Fibroblast of lung (primary cell): ENCODE data around the gene PRLR. TPM values are rescaled to one million over a fixed set of nuclear protein-coding genes. Genes with fewer than 3 reads are reported as not detected.
A peak's percentile ranks its signal among the peaks of the same experiment; 100 is the strongest.

ENCODE experiments used
- DNase-seq, 2 donors: peaks; one replicate each; pipeline versions ENCODE4 v3.0.0 to v3.0.0-alpha.2; 2010; ENCODE audit warnings: low read depth in 2 of 2
- H2AFZ ChIP-seq: 2 replicates; pipeline ENCODE4 v1.5.1; 2012; ENCODE audit warnings: low read length, control low read depth, inconsistent platforms
- H3K27ac ChIP-seq: 2 replicates; pipeline ENCODE4 v1.5.1; 2011; ENCODE audit warnings: low read length, control low read depth; ENCODE audit not compliant: insufficient read depth
- H3K27me3 ChIP-seq: 2 replicates; pipeline ENCODE4 v1.5.1; 2011; ENCODE audit warnings: mild to moderate bottlenecking, low read length; ENCODE audit not compliant: control insufficient read depth, insufficient read depth
- H3K36me3 ChIP-seq: 2 replicates; pipeline ENCODE4 v1.5.1; 2011; ENCODE audit warnings: low read length; ENCODE audit not compliant: control insufficient read depth, insufficient read depth
- H3K4me1 ChIP-seq: 2 replicates; pipeline ENCODE4 v1.5.1; 2011; ENCODE audit warnings: low read length; ENCODE audit not compliant: control insufficient read depth, insufficient read depth; ENCODE audit errors: extremely low read depth
- H3K4me2 ChIP-seq: 2 replicates; pipeline ENCODE4 v1.5.1; 2011; ENCODE audit warnings: low read length, control low read depth; ENCODE audit not compliant: insufficient read depth; ENCODE audit errors: extremely low read depth
- H3K4me3 ChIP-seq, 4 experiments: fragments of 200-600 bp in 1 of 4; sonication (generic) in 1 of 4; replicated peaks in 1 of 4; 2 replicates each; pipeline ENCODE4 v1.5.1; 2011 to 2016; ENCODE audit warnings: low read length in 4 of 4, low read depth in 3 of 4, mild to moderate bottlenecking in 3 of 4, control low read depth in 2 of 4, inconsistent platforms in 1 of 4, mixed read lengths in 1 of 4; ENCODE audit not compliant: insufficient read depth in 1 of 4; ENCODE audit errors: control extremely low read depth in 1 of 4
- H3K79me2 ChIP-seq: 2 replicates; pipeline ENCODE4 v1.5.1; 2012; ENCODE audit warnings: mild to moderate bottlenecking, low read length, inconsistent platforms; ENCODE audit not compliant: control insufficient read depth, insufficient read depth
- H3K9ac ChIP-seq: 2 replicates; pipeline ENCODE4 v1.5.1; 2011; ENCODE audit warnings: mild to moderate bottlenecking, low read length, control low read depth; ENCODE audit not compliant: insufficient read depth
- H3K9me3 ChIP-seq: 2 replicates; pipeline ENCODE4 v1.5.1; 2012; ENCODE audit warnings: low read depth, low read length; ENCODE audit not compliant: control insufficient read depth, insufficient read depth
- H4K20me1 ChIP-seq: 2 replicates; pipeline ENCODE4 v1.5.1; 2011; ENCODE audit warnings: low read length; ENCODE audit not compliant: control insufficient read depth, insufficient read depth; ENCODE audit errors: extremely low read depth
- CTCF ChIP-seq, 2 donors: IDR thresholded peaks in 1 of 2; conservative IDR thresholded peaks in 1 of 2; 1 replicate in 1 of 2; 2 replicates in 1 of 2; pipeline ENCODE4 v1.5.1; 2011 to 2012; ENCODE audit warnings: low read length in 2 of 2, control low read depth in 1 of 2, inconsistent platforms in 1 of 2, low read depth in 1 of 2, mild to moderate bottlenecking in 1 of 2
- EZH2 ChIP-seq: IDR thresholded peaks from 2 replicates; pipeline ENCODE4 v1.5.1; 2012; ENCODE audit warnings: low read length, control low read depth, mild to moderate bottlenecking; ENCODE audit errors: missing control alignments
- polyA plus RNA-seq, 2 donors: library from polyadenylated mRNA; depleted of rRNA in 1 of 2; stranded (reverse) in 1 of 2; unstranded in 1 of 2; fragments of >200 nt; gene quantifications; 2 replicates each; pipeline ENCODE4 v1.2.1, GENCODE V29; 2011 to 2012; ENCODE audit warnings: missing spikeins in 1 of 2
- total RNA-seq: library from RNA; depleted of rRNA; stranded (reverse); fragments of >200 nt; gene quantifications from 2 replicates; pipeline ENCODE4 v1.2.1, GENCODE V29; 2014

Gene PRLR
- total and polyA plus RNA-seq, 2 donors (not counting 1 experiment from before 2014, with no cell fraction given), result 0.33 to 0.41 TPM

DNA sequence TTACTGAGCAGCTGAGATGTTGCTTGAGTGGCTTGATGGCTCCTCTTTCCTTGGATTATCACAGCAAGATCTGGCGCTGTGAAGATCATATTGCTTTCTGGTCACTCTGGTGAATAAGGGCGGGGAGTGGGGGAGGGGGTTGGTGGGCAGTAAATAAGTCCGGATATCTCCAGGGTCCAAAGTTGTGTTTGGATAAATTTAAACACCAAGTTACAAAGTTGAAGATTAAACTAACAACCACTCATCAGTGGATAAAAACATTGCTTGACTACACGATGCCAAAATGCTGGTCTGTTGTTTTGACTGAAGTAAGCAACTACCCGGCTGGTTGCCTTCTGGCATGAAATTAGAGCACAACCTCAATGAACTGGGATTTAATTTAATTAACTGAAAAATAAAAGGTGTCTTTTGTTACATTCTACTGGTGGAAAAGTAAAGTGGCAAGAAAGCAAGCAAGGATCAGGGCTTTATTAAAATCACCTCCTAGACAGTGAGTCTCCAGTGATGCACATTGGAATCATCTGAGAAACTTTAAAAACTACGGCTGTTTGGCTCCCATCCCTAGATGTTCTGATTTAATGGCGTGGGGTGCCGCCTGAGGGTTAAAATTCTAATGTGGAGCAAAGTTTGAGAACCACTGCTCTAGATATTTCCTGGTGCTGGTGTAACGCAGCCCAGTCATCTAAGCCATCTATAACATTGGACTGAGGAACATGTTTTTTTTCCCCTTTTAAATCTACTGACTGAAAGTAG, 95.8 kb downstream of the PRLR start:
- no peaks in the 10 kb centered on the region for H3K36me3 ChIP-seq
- H4K20me1 ChIP-seq, result no peaks in the 10 kb centered on the region
- H3K27ac ChIP-seq, result no peak overlapping the region
- TF ChIP-seq EZH2 (no peak), CTCF (conservative IDR thresholded peaks at IDR 0.05 in 1 of 2, IDR thresholded peaks at IDR 0.05 in 1 of 2; ENCODE audit: low read depth in 1 of 2, low read length in 2 of 2) (no peak)
- DNase-seq, result no peak
- H3K79me2 ChIP-seq, result no peaks in the 10 kb centered on the region
- H2AFZ ChIP-seq, result no peak overlapping the region
- H3K27me3 ChIP-seq, result no peaks in the 10 kb centered on the region
- no peaks in the 10 kb centered on the region for H3K9me3 ChIP-seq
- peaks cover 18% of the 10 kb centered on the region for H3K4me1 ChIP-seq
- no peak overlapping the region for H3K4me2 ChIP-seq
- no peak overlapping the region for H3K4me3 ChIP-seq
- no peak overlapping the region for H3K9ac ChIP-seq

GRCh38 chr5:35133186-35133585, 97.1 kb downstream of the PRLR start:
- Histone ChIP-seq H3K4me2 (no peak overlapping the region), H2AFZ (no peak overlapping the region), H3K9ac (no peak overlapping the region), H3K27ac (no peak overlapping the region), H3K27me3 (no peaks in the 10 kb centered on the region), H4K20me1 (no peaks in the 10 kb centered on the region), H3K79me2 (no peaks in the 10 kb centered on the region), H3K4me1 (peaks cover 22% of the 10 kb centered on the region), H3K4me3 (no peak overlapping the region), H3K9me3 (no peaks in the 10 kb centered on the region), H3K36me3 (no peaks in the 10 kb centered on the region)
- TF ChIP-seq EZH2, result no peak
- no peak for TF ChIP-seq CTCF (conservative IDR thresholded peaks at IDR 0.05 in 1 of 2, IDR thresholded peaks at IDR 0.05 in 1 of 2; ENCODE audit: low read depth in 1 of 2, low read length in 2 of 2)
- DNase-seq, result no peak

DNA sequence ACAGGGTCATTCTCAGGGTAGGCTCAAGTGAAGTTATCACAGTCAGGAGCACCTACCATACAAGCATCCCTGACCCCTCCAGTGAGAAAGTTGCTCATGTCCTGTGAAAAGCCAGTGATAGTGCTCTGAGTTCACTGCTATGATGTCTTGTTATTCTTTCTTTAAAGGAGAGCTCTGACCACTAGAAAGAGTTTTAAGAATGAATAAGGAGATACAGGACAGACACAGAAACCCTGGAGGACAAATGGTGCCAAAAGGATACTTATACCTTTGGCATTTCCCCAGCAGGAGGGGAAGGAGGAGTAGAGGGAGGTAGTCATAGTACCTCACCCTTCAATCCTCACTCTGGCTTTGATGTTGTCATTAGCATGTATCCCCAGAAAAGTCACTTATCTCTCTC, 98.6 kb downstream of the PRLR start:
- TF ChIP-seq CTCF (conservative IDR thresholded peaks at IDR 0.05 in 1 of 2, IDR thresholded peaks at IDR 0.05 in 1 of 2; ENCODE audit: low read depth in 1 of 2, low read length in 2 of 2) (no peak), EZH2 (no peak)
- Histone ChIP-seq H3K27ac (no peak overlapping the region), H3K4me2 (no peak overlapping the region), H3K4me1 (peaks cover 18% of the 10 kb centered on the region), H3K27me3 (no peaks in the 10 kb centered on the region), H3K9ac (no peak overlapping the region), H3K36me3 (no peaks in the 10 kb centered on the region), H4K20me1 (no peaks in the 10 kb centered on the region), H2AFZ (no peak overlapping the region), H3K9me3 (no peaks in the 10 kb centered on the region), H3K4me3 (no peak overlapping the region), H3K79me2 (no peaks in the 10 kb centered on the region)
- peak in 1 of 2 donors; percentile 57 for DNase-seq
